HT1080 (cell line): Measurements from ENCODE around the gene DYRK1B. TPM values are rescaled to one million over a fixed set of nuclear protein-coding genes. Genes with fewer than 3 reads are reported as not detected.
"Not testable (repeated sequence)": the region's sequence is repeated elsewhere in the genome, so short reads cannot be mapped to it uniquely, and the experiment has no call there.

Experiments
- DNase-seq: peaks from one replicate; pipeline ENCODE4 v3.0.0-alpha.2; 2015; ENCODE audit warnings: low read depth
- total RNA-seq: library from RNA; depleted of rRNA; stranded (reverse); fragments of >200 nt; shearing (Covaris generic); gene quantifications from 2 replicates; pipeline ENCODE4 v1.2.3, GENCODE V29; 2014

The DYRK1B gene
- total RNA-seq, 1 experiment from 2014 or later: 1.3 TPM

DNA sequence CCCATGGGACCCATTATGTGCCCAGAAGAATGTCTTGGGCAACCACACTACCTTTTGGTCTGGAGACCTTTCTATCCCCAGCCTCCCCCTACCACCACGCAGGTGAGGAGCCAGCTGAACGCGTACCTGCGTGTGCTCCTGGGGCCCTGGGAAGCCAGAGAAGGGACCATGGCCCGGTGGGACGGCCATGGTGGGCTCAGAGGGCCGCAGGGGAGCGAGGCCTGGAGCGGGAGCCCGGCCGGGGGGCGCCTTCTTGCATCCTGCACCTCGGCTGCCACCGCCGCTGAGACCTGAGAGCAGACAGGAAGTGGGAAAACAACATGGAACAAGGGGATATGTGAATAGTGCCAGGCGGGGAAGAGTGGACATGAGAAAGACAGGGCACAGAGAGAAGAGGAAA is 2.3 kb downstream of the DYRK1B start:
- DNase-seq: no peak

DNA sequence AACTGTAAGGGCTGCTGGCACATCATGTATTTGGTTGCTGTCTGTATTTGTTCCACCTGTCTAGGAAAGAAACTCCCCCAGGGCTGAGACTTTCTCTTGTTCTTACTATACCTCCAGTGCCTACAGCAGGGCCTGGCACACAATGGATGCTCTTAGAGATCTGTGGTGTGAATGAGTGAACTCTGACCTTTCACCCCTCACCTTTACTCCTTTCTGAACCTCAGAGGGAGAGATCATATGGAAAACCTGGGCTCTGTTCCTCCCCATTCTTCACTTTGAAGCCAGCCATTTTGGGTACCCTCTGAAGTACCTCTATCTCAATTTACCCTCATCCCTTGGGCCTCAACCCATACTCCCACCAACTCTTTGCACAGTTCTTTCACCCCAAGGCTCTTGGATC is 3.1 kb downstream of the DYRK1B start:
- no peak for DNase-seq

DNA sequence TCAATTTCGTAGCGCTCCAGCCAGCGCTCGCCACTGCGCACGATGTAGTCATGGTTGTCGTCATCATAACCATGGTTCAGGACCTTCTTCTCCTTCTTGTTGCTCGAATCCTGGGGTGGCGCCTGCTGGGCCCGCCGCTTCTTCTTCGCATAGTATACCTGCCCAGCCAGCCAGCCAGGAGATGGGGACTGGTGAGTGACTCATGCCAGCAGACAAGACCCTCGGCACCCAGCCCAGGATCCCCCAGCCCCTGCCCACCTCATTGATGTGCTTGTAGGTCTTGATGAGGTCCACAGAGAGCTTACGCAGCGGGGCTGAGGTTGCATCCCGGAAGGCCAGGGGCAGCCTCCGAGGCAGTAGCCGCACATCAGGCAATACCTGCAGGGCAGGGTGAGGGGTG is 3.6 kb downstream of the DYRK1B start:
- DNase-seq: no peak

DNA sequence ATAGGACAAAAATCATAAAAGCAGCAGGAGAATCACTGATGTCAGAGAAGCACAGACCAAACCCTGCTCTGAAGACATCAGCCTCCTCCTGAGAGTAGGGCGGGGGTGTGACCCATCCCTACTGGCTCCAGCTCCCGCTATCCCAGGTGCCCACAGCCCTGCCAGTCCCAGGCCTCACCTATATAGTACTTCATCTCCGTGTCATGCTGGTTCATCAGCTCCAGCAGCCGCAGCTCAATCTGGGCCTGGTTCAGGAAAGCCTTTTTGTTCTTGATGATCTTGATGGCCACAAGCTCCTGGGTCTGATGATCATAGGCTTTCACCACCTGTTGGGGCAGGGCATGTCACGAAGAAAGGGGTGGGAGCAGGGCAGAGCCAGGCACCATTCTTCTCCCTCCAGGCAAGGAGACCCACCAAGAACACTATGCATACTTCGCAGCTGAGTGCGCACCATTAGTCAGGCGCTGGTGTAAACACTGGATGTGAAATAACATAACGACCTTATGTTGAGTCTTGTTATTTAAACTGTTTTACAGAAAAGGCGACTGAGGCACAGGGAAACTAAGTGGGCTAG is 4.2 kb downstream of the DYRK1B start:
- no peak for DNase-seq

DNA sequence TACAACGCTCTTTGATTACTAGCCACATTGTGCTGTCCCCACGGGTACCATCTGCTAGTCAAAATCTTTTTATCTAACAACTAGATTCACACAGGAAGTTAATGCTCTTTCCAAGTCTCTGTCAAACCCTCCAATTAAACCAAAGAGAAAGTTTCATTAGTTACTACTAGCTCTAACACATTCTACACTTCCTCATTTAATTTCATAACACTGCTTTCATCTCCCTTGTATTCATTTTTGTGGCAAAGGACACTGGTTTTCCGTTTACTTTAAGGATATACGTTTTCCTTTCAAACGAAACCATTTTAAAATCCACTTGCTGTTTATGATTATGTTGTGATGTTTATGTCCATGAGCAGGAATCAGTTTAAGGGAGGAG is 5.3 kb downstream of the DYRK1B start:
- no peak for DNase-seq

DNA sequence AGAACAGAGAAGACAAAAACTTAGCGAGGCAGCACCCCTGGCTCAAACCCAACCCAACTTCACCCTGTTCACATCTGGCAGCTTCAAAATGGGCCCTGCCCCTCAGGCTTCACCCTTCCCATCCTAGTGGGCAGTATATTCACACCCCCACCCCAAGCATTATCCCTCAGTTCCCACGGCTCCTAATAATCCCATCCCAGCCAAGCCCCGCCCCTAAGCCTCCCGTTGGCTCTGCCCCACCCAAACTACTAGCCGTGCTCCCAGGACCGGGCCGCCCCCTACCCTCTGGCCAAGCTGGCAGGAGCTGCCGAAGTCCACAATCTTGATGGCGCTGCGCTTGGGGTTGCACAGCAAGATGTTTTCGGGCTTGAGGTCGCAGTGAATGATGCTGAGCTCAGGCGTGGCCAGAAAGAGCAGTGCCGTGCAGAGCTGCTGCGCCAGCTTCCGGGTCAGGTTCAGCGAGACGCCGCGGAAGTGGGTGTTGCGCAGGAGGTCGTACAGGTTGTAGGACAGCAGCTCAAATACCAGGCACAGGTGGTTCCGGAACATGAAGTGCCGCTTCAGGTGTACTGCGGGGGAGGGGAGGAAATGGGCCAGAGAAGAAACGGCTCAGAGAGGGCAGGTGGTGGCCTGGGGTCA is 5.8 kb downstream of the DYRK1B start:
- DNase-seq: no peak

DNA sequence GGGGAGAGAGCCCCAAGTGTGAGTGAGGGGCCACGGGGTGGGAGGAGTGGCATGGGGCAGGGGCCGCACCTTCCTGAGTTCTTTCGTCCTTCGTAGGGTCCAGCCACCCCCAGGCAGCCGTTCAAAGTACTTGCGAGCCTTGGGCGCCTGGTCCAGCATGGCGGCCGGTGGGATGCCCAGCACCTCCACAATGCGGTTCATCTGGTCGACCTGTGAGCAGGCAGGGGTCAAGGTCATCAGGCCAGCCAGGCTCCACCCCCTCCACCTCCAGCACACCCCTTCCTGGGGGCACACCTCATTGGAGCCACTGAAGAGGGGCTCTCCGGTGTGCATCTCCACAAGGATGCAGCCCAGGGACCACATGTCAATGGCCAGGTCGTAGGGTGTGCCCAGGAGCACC is 6.7 kb downstream of the DYRK1B start:
- DNase-seq: no peak

DNA sequence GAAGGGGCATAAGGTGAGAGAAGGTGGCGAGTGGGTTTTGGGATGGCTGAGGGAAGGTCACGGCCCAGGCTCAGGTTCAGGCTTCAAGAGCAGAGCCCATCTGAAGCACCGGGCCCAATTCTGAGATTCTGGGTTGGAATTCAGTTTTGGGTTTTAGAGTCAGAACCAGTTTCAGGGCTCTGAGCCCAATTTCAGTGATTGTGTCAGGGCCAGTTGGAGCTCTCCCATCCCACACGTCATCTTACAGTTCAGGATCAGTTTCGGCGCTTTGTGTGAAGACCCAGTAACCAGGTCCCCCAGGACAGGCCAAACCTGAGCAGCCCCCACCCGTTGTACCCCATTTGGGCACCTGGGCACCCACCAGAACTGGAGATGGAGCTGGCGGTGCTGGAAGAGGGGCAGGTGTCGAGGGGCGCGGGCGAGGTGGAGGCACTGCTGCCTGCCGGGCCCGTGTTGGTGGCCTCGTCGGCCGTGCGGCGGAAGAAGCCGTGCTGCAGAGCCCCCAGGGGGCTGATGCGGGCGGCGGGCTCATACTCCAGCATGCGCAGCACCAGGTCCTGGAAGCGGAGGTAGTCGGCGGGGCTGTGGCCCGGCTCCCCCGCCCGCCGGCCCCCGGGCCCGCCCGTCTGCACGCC is 7.5 kb downstream of the DYRK1B start:
- DNase-seq: no peak

DNA sequence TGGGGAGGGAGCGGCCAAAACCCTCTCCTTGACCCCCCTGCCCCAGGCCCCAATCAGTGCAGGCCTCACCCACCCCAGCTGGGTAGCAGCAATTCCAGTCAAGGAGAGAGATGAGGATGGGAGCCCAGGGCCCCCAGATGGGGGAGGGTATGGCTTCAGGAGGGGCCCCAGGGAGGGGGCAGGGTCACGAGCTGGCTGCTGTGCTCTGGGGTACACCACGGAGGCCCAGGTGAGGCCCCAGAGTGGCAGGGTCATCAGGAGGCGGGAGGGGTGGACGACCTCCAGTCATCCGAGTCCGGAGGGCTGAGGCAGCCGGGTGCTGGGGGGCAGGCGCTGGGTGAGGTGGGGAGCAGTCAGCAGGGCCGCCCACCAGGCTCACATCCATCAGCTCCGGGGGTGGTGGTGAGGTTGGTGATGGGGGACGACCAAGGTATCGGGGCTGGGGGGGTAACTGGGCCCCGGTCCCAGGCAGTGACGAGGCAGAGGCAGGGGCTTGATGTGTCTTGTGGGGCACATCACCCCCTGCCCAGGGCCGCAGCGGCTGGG is 8.4 kb downstream of the DYRK1B start:
- DNase-seq: no peak

DNA sequence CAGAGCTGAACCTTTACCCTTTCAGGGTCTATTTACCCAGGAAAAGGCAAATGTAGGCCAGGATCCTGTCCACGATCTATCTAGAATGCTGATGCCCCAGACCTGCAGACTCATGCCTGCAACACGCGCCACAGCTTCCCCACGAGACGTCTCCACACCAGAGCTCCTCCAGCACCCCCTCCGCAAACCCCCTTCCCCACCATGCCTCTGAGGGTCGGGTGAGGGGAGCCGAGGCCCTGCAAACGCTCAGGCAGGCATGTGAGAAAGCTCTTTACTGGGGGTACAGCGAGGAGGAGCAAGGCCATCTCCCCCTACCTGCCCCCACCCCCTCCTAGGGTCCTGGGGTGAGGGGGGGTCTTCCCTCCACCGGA is 8.9 kb downstream of the DYRK1B start:
- DNase-seq: no peak

DNA sequence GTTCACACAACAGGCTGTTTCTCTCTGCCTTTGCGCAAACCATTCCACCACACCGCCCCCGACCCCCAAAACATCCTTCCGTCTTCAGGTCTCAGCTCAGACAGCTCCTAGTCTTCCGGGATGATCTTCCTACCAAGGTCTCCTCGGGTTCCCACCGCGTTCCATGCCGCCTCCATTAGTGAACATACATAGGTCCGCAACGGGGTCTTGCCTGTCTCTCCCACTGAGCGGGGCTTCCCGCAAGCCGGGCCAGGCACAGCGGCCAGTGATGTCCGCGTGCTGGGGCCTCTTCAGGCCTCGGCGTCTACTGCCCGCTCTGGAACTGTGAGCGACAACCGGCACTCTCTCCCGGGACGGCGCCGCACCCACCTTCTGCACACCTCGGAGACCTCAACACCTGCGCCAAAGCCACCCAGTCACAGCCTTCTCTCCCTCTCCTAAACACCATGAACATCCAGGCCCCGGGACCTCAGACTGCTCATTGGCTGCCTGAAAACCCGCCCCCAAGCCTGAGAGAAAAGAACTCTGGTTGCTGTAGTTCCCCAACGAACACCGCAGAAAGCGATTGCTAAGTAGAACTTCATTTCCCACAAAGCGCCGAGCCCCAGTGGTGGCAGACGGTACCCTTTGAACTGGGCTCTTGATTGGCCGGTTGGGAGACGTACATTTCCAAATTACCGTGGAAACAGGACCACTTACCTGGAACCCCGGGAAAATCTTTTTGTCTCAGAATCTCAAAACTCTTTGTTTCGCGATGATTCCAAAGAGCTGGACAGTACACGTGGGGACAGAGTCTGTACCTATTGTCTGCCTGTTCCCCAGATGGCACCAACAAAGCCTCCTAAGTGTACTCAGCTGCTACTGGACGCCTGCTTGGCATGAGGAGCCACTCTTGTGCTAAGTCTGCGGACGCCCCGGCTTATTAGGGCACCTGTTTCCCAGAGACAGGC is 9.5 kb downstream of the DYRK1B start:
- no peak for DNase-seq

DNA sequence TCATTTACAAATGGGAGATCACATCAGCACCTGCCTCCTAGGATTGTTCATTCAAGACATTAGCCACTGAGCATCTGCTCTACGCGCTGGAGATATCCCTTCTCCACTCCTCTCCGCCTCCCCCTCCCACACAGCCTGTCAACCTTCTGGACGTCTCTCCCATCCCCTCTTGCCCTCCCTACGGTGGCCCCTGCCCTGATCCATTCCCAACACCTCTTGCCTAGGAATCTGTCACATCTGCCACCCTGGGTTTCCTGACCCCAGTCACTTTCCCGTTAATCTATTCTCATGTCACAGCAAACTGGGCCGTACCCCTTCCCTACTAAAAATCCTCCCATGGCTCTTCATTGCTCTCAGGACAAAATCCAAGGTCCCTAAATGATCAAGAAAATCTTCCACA is 10.3 kb downstream of the DYRK1B start:
- DNase-seq: no peak

DNA sequence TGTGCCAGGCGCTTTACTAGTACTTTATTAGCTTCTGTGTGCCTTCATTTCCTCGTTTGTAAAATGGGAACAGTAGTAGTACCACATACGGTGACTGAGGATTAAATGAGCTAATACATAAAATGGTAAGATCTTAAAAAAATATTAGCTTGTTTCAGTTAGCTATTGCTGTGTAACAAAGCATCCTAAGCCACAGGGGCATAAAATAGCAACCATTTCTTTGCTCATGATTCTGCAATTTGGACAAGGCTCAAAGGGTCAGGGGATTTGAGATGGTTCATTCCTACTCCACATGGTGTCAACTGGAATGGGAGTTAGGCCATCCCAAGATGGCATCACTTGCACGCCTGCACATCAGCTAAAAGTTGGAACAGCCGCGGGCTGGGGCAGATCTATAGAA is 13.3 kb downstream of the DYRK1B start:
- DNase-seq: no peak

DNA sequence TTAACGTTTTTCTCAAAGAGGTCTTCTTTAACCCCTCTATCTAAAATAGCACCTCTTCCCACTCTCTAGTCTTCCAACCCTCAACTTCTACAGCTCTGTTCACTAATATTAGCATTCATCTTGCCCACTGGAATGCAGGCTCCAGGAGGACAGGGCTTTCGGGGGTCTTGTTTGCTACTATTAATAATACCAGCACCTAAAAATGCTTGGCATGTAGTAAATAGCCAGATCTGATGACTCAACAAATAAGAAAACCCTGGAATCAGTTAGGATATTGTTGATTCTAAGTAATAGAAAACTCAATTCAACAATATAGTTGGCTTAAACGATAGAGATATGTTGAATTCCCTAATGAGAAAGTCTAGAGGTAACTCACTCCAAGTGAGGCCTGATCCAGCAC is 14.2 kb downstream of the DYRK1B start:
- no peak for DNase-seq

DNA sequence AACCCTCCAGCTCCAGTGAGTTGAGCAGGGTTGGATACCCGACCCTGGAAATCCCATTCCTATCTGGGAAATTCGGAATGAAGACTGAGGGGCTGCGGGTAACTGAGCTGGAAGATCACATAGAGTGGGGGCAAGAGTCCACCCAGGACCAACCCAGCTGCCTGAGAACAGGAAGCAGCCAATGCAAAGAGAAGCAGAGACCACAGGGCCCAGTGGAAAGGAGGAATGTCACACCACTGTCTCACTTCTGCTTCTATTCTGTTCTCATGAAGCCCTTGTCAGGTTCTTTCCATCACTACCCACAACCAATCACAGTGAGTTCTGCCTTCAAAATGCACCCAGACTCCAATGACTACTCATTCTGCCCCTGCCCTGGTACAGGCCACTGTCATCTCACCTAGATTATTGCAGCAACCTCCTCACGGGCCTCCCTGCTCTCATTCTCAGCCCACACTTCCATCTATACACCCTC is 15.3 kb downstream of the DYRK1B start:
- no peak for DNase-seq

DNA sequence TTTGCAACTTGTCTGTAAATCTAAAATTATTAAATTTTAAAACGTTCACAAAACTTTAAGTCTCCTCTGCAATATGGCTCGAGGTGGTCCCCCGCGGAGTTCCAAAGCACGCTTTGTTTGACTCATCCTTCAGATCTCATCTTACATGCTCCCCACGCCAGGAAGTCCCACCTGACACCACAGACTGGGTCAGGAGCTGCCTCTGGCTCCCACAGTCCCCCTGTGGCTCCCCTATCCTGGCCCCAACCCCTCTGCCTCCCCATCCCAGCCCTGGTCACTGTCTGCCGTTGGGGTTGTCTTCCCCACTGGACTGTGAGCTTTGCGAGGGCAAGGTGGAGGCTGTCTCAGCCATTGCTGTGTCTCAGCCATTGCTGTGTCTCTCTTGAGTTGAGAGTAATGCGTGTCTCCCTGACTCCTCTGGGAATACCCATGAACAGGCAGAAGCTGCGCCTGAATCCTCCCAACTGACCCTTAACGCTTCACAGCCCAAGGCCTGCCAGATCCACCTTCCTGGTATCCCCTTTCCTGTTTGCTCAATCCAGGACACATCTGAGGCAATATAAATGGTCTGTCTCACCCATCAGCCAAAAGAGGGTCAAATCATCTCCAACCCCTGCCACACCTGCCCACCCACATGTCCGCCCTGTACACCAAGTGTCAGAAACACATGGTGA is 15.9 kb downstream of the DYRK1B start:
- no peak for DNase-seq

DNA sequence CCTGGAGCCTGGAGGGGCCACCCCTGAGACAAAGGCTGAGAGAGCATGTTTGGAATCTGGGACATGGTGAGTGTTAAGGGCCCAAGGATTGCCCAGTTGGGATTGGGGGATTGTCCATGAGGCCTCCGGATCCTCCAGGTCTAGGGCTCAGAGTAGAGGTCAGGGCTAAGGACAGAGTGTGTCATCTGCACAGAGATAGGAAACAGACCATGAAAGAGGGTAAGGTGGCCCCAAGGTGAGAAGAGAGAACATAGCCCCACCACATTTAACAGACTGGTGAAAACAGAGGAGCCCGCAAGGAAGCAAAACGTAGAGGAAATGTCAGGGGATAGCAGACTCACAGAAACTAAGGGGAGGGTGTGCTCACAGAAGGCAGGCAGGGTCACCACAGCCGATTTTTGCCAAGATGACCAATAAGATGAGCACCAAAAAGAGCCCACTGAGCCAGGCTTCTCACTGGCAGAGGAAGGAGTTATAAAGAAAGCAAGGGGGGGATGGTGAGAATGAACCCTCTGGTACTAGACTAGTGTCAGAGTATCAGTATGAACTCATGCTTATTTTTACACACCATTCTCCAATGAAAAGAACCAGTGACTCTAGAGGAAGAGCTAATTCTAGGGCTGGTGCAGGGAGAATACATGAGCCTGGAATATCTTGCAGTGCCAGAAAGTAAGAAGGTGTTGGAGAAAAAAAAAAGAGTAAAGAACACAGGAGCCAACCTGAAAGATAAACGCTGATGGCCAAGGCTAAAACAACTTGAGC is 17.5 kb downstream of the DYRK1B start:
- DNase-seq: no peak

DNA sequence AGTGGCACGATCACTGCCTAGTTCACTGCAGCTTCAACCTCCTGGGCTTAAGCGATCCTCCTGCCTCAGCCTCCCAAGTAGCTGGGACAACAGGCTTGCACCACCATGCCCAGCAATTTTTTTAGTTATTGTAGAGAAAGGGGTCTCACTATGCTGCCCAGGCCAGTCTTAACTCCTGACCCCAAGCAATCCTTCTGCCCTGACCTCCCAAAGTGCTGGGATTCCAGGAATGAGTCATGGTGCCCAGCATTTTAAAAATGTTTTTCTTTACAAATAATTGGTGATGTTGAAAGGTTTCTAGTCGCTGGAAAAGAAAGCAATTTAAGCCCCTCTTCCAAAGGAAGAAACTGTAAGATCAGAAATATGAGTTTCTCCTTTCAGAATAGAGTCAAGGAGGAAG is 19.4 kb downstream of the DYRK1B start:
- DNase-seq: no peak

DNA sequence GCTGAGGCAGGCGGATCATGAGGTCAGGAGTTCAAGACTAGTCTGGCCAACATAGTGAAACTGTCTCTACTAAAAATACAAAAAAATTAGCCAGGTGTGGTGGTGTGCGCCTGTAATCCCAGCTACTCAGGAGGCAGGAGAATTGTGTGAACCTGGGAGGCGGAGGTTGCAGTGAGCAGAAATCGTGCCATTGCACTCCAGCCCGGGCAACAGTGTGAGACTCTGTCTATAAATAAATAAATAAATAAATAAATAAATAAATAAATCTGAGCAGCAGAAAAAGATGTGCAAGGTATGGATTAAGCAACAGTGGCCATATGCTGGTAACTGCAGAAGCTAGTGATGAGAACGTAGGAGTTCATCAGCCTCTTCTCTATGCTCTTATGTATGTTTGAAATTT is 19.9 kb downstream of the DYRK1B start:
- DNase-seq: not testable (repeated sequence)

DNA sequence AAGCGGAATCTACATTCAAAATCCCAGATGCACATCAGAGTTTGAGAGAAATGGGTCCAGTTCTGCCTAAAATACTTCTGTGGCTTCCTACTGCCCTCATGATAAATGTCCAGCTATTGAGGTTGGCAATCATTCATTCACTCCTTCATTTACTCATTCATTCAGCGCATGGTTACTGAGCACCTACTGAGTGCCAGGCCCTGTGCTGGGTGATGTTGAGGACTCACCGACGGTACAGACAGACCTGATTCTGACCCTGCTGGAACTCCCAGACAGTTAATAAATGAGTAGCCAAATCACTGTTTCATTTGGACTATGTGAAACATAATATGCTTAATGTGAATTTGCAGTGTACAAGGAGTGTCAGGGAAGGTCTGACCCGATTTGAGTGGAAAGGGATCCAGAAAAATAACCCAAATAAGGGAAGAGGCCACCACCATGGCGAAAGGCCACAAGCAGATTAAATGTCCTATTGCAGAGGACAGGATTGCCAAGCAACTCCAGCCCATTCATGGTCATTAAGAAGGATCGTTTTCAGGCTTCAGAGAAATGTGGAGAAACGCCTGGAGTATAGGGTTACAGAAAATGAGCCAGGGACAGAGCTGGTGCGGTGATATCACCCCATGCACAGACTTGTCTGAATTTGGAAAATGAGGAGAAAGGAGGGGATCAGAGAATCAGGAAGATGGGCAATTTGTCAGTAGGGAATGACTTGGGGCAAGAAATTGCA is 20.5 kb downstream of the DYRK1B start:
- DNase-seq: no peak
